Middle frontal gyrus (tissue), 1 donor: ENCODE results near the gene CHPF.

Source experiments
- DNase-seq: peaks from one replicate; pipeline ENCODE4 v3.0.0-alpha.2; 2015; ENCODE audit warnings: low spot score; ENCODE audit errors: extremely low spot score

Gene CHPF

DNA sequence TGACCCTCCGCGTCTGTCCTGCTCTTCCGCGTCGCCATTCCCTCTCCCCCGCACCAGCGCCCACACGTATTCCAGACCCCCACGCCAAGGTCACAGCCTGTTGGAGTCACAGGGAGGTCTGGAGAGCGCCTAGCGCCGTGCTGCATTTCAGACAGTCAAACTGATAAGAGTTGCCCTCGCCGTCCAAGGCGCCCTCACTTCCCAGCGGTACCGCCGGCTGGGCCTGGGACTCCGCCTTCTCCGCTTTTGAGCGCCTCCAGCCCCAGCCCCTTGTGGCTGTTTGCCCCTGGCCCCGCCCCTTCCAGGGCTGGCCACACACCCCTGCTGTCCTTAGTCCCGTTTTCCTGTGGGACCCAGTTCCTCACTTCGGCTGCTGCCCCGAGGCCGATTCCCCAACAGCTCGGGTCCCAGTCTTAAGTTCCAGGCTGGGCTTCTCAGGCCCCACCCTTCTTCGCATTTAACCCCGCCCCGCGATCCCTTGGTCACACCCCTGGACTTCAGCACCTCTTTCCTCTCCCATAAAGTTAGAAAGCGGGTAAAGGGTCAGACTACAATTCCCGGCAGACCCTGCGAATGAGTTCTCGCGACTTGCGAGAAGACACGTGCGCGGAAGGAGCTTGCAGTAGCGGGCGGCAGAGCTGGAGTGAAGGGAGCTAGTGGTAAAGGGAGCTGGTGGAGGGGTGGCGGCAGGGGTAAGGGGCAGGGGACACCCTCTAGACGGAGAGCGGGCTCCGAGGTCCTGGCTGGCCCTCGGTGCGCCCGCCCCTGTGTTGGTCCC lies 45.1 kb downstream of the CHPF start, which contains the start of gene GMPPA:
TSS of gene GMPPA (plus strand) at position 612 of the 778 bp plus-strand sequence. CDS start 1,085 bp downstream, outside the sequence.
- peak; percentile 86 for DNase-seq

DNA sequence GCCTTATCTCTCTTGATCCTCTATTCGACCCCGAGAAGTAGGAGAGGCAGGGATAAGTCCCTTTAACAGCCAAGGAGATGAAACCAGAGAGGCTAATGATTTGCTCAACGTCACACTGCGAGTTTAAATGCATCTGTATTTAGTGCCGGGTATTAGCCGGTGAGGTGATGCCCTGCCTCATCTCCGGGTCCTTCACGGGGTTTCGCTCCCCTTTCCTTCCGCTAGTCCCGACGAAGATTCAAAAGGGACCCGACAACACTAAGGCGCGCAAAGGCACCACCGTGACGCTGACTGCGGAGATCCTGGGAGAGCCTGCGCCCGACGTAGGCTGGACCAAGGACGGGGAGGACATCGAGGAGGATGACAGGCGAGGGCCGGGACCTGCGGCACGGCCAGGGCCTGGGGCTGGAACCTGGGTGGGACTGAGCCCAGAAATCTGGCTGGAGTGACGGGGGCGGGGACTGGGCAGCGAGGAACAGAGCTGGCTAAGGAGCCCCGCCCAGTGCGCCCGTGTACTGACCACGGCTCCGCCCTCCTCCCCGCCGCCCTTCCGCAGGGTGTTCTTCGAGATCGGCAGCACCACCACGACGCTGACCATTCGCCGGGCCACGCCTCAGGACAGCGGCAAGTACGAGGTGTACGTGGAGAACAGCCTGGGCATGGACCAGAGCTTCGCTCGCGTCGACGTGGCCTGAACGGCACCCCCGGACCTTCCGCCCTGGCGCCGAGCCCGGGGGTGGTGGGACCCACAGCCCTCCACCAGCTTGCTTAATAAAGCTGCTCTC lies 45.9 kb downstream of the CHPF start:
- no peak for DNase-seq

DNA sequence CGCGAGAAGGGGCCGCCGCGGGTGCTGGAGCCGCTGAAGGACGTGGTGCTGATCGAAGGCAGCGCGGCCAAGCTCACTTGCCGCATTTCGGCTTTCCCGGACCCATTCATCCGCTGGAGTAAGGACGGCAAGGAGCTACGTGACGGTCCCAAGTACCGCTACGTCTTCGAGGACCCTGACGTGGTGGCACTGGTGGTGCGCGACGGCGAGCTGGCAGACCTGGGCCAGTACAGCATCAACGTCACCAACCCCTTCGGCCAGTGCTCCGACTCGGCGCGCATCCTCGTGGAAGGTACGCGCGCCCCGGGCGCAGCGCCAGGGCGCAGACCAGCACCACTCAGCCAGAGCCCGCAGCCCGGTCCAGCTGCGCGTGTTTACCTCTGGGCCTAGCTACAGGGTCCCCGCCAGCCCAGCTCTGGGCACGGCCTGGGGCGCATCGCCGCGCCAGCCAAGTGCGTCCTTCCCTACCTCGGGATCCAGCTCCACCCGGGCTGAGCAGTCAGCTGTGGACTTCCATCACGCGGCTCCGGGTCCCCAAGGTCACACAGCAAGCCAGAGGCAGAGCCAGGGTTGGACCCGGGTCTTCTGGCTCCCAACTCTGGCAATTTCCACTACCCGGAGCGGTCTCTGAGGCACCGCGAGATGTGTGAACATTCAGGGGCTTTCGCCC lies 46.6 kb downstream of the CHPF start:
- no peak for DNase-seq

DNA sequence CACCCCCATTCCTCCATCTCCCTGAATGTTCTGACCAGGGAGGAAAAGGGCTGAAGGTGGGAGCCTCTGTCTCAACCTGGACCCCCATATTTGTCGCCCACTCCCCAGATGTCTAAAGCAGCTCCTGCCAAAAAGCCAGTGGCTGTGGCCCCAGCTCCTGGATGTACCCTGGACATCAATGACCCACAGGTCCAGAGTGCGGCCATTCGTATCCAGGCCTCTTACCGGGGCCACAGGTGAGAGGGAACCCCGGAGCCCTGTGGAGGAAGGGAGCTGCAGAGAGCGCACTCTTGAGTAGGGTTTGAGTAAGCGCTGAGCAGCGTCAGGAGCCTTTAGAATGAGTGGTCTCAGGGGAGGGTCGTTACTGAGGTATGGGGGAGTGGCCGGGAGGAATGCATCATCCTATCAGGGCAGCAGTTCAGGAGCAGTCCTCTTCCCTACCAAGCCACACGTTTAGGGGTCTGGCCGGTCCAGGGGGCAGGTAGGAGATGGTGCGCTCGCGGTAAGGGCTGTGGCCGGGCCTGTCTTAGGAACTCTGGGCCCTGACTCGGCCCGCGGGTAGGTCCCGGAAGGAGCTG lies 47.3 kb downstream of the CHPF start:
- no peak for DNase-seq

DNA sequence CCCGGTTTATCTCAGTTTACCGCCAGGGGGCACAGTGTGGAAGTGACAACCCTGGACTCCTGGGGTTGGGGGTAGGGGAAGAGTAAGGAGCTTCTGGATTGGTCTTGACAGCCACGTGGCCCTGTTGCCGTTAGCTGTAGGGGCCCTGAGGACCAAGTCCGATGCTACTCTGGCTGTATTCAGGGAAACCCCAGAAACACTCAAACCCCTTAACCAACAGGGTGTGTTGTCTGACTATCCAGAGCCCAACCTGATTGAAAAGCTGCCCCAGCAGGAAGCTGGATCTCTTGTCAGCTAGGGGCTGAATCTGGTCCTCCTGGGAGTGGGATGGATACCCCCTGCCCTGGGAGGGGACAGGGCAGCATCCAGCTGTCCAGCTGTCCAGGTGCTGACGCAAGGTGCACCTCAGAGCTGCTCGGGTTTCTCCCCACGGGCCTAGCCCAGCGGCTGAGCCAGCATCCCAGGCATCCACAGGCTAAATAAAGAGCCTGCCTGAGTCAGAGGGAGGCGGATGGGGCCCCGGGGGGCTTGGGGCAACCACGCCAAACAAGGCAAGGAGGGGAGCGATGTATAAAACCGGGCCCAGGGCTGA lies 48.0 kb downstream of the CHPF start:
- no peak for DNase-seq

DNA sequence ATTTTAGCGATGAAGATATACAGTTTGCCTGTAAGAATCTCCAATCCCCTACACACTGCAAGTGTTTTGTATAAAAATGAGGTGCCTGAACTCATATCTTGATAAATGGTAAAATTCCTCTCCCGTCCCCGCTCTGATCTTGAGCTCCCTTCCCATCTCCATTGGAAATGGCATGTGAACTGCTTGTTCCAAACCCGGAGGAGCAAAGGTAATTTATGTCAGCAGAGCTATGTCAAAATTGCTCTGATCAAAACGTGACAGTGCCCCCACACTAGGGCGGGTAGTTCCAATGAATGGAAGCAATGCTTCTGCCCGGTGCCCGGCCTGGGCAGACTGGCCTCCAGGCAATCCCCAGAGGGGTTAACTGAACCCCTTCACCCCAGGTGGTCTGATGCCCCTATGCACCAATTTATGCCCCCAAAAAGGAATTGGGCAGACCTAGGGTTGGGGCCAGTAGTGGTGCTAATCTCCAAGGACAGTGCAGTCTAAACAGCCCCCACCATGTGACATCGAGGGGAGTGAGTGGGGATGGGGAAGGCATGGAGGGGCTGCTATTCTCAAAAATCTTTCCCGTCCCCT lies 48.6 kb downstream of the CHPF start:
- no peak for DNase-seq

DNA sequence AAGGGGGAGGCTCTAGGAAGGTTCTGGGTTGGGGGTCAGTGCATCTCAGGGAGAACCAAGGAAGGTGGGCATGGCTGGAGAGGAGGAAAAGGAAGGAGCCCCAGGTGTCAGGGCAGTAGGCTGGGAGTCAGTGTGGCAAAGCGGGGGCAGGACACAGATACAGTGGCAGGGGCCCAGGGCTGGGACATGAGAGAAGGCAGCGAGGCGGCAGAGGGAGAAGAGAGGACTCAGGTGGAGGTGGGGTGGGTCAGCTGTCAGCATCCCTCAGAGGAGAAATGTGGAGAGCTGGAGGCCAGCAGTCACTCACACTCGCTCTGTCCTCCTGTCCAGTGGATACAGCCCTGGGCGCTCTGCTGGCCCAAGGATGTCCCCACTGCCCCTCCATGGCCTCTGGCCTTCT lies 50.5 kb downstream of the CHPF start:
- DNase-seq, result no peak

DNA sequence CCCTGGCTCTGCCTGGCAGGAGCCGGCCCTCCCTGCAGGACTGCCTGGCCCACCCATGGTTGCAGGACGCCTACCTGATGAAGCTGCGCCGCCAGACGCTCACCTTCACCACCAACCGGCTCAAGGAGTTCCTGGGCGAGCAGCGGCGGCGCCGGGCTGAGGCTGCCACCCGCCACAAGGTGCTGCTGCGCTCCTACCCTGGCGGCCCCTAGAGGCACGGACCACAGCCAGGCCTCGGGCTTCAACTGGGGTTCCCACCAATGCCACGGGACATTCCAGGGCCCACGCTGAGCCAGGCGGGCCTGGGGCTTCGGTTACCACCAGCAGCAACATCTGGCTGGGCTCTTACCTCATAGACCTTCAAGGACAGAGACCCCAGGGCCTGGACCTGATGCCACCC lies 51.0 kb downstream of the CHPF start:
- DNase-seq, result no peak

DNA sequence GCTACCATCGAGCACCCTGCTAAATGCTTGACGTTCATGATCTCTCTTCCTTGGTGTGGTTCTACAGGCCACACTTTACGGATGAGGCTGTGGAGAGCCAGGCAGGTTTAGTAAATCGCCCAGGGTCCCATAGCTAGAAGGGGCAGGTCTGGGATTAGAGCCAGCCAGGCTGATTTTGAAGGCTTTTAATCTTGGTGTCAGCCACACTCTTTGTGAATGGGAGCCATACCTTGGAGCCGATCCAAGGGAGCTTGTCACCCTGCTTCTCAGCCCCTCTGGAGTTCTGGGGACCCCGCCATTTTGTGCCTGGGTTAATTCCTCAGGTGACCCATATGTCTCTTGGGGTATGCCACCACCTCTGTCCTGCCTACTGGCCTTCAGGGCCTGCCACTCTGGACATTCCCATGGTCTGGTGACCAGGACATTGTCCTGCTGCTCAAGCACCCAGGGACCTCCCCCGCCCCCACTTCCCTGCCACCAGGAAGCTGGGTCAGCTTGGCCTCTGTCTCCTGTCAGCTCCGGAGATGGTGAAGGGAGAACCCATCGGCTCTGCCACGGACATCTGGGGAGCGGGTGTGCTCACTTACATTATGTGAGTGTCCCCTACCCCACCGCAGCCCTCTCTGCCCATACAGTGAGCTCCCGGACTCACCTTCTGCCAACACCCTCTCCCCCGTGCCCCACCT lies 52.2 kb downstream of the CHPF start:
- DNase-seq, result no peak

DNA sequence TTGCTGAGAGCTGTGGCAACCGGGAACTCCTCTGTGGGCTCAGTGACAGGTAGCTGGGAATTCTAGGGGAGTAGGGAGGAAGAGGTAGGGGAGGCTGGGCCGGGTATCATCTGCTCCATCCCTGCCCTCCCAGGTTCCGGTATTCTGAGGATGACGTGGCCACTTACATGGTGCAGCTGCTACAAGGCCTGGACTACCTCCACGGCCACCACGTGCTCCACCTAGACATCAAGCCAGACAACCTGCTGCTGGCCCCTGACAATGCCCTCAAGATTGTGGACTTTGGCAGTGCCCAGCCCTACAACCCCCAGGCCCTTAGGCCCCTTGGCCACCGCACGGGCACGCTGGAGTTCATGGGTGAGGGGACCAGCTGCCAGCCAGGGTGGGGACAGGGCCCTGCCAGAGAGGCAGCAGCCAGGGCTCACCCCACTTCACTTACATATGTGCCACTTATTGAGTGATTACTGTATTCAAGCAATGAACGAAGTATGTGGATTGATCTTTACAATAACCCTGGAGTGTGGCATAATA lies 52.9 kb downstream of the CHPF start:
- DNase-seq, result no peak

DNA sequence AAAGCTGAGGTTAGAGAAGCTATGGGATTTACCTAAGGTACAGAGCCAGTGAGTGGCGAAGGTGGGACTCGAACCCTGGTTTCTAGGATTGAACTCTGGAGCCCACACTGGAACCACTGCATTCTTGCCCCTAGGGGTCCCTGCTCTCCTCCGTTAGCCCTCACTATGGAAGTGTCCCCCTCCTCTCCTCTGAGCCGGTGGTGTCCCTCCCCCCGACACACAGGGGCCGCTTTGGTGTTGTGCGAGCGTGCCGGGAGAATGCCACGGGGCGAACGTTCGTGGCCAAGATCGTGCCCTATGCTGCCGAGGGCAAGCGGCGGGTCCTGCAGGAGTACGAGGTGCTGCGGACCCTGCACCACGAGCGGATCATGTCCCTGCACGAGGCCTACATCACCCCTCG lies 53.4 kb downstream of the CHPF start:
- no peak for DNase-seq

DNA sequence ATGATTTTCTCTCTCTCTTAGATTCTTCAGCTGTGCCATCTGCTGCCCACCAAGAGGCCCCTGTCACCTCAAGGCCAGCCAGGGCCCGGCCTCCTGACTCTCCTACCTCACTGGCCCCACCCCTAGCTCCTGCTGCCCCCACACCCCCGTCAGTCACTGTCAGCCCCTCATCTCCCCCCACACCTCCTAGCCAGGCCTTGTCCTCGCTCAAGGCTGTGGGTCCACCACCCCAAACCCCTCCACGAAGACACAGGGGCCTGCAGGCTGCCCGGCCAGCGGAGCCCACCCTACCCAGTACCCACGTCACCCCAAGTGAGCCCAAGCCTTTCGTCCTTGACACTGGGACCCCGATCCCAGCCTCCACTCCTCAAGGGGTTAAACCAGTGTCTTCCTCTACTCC lies 54.3 kb downstream of the CHPF start:
- DNase-seq, result no peak
